Effector CD8-positive, alpha-beta T cell (primary cell): Measurements from ENCODE around the gene MKRN2OS.

ENCODE experiments used
- DNase-seq: peaks from one replicate; lab custom pipeline; 2025; lab: John Stamatoyannopoulos, UW

The MKRN2OS gene

DNA sequence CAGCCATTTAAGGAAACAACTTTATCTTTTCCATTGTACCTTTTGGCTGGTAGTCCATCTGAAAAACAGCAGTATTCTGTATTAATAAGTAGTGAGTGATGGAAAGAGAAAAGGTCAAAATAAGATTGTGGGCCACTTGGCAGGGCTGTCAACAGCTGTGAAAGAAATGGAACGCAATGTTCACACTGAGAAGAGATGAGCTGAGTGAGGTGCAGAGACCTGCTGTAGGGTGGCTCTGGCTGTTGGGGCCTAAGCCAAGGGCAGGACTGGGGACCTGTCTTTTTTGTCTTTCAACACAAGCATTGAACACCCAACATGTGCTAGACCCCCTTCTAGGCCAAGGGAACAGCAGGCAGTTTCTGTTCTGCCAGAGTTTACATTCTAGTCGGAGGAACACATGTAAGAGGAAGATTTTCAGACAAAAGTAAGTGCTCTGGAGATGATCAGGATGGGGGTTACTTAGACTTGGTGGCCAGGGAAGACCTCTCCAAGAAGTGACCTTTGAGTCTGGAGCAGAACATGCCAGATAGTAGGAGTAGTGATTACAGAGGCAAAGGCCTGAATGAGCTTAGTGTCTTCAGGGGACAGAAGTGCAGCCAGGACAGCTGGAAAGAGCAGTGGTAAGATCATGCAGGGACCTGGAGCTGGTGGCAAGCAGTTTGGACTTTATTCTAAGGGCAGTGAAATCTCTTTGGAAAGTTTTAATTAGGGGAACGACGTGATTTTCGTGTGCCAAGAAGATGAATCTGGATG is 31.4 kb downstream of the MKRN2OS start:
- DNase-seq = no peak

DNA sequence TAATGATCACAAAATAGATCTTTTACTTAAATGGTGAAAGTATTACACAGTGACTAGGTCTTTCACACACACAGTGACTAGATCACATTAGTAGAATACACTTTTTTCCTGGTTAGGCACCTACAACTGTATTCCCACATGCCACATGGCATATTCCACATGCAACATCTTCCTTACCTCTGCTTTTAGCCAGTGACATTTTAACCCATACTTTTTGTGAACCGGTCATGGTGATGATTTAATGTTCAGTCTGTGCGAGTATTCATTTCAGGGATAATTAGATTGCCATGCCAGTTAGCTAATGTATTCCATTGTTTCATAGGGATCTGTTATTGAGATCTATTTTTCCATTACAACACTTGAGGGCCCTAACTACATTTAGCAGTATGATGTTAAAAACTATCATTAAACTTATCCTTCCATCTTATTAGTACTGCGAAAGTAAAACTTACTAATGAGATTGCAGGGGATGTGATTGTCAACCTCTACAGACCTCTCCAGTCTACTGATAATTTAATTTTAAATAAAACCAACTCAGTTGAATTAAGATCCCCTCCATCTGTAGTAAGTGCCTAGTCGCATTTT is 32.7 kb downstream of the MKRN2OS start:
- no peak for DNase-seq

DNA sequence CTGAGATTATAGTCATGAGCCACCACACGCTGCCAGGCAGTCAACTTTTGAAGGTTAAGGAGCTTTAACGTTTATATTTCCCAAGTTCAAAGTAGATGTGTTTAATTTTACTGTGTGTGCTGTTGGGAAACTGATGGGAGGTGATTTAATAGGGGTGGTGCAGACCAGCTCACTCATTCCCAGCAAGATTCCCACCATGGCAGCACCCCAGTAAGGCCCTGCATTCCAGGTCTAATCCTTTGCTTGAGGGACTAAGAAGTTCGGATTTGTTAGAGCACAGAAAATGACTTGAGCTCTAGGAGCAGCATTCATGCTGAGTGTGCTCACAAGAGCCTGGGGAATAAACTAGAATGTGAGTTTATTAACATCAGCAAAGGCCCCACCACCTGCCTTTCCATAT is 35.8 kb downstream of the MKRN2OS start:
- no peak for DNase-seq

DNA sequence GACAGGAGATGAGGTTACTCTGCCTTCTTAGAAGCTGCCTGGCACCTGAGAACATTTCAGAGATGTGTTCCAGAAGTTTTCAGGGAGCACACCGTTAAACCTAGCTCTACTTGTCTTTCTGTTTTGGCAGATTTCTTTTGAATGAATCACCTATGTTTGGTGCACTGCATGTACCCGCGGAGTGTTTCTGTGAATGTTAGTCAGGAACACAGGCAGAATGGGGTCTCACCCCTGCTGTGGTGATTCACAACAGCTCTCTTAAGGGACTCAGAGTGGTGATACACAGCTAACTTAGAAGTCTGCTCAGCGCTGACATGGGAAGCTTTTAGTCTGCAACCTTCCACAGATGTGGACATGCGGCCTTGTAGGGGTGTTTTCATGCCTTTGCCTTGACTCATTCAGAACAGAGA is 37.0 kb downstream of the MKRN2OS start:
- DNase-seq = no peak

DNA sequence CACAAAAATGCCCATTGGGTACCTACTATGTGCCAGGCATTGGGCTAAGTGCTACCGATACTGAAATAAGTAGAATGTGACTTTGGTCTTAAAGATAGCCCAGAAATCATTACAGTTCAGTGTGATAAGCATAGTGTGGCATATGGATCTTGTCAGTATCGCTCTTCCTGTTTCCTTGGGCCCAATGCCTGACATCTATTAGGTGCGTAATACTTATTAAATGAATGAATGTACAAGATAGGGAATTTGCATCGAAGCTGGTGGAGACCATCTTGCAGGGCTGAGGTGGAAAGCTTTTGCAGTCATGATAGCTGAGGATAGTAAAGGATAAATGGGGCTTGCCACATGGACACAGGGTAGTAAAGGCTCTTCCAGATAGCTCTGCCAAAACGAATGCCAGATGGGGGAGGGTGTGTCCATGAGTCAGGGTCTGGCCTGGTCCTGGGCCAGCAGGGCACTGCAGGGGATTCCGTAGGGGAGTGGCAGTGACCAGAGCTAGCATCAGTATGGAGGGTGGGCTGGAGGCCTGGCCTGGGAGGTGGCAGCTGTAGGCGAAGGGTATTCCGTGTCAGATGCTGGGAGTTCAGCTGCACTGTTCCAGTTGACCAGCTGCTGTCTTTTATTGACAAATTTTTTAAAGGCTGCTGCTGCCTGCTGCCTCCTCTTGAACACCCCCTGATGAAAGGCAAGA is 37.6 kb downstream of the MKRN2OS start:
- DNase-seq = no peak

DNA sequence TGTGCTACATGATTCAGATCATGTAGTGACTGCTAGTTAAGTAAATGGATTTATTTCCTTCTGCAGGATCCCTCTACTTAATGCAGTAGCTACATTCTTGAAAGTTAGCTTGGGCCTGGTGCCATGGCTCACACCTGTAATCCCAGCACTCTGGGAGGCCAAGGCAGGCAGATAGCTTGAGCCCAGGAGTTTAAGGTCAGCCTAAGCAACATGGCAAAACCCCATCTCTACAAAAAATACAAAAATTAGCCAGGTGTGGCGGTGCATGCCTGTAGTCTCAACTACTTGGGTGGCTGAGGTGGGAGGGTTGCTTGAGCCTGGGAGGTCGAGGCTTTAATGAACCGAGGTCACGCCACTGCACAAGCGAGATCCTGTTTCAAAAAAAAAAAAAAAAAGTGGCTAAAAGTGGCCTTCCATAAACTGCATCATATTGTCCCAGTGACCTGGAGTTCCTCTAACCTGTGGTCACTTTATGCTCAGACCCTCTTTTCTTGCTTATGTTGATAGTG is 39.0 kb downstream of the MKRN2OS start:
- no peak for DNase-seq

DNA sequence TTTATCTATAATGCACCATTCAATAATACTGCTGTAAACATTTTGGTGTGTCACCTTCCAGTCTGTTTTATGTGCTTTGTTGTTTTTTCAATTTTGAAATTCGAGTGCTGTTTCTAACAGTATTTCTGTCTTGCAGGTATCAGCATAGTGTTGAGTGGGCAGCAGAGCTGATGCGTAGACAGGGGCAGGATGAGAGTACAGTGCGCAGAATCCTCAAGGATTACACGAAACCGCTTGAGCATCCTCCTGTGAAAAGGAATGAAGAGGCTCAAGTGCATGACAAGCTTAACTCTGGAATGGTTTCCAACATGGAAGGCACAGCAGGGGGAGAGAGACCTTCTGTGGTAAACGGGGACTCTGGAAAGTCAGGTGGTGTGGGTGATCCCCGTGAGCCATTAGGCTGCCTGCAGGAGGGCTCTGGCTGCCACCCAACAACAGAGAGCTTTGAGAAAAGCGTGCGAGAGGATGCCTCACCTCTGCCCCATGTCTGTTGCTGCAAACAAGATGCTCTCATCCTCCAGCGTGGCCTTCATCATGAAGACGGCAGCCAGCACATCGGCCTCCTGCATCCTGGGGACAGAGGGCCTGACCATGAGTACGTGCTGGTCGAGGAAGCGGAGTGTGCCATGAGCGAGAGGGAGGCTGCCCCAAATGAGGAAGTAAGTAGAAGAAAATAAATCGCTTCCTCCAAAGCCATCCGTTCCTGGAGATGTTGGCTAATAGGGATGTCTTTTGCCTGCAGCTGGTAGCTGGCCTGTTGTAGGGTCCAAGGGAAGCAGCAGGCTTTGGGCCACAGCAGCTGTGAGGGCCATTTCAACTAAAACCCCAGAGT is 42.0 kb downstream of the MKRN2OS start:
- DNase-seq = no peak

DNA sequence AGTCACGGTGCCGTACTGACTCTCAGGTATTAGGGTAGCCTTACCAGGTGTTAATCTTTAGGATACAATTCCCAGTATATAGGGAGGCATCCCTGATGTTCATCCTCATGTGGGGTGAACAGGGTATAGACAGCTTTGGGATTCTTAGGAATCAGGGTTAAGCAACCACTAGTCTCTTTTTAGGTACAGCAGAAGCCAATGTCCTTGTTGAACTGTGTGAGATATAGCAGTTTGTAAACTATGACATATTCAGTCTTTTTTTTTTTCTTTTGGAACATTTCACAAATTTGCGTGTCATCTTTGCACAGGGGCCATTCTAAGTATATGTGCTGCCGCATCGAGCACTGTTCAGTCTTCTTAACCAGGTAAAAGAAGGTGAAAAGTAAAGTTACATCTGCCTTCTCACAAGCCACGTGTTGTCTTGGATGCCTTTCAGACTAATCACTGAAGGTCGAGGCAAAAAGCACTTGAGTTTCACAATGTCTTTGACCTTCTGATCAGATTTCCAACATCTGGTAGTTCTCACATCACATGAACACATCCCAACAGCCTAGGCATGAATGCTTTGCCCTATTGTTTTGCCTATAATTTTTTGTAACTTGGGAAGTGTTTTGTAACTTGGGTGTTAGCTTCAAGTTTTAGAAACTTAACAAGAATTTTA is 43.8 kb downstream of the MKRN2OS start:
- no peak for DNase-seq

DNA sequence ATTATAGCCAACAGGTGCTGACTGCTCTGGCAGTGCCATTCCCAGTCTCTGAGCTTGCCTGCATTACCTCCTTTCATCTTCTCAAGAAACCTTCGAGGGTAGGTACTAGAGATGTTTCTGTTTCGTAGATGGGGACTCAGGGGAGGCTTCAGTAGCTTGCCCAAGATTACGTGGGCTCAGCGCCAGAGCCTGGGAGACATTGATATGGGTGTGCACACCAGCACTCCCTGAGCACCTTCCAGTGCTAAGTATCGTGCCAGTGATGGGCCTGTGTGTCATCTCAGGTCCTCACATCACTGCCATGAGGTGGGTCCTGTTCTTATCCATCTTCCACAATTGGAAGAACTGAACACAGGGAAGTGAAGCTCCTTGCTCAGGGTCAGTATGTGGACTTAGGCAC is 45.8 kb downstream of the MKRN2OS start:
- DNase-seq = no peak

DNA sequence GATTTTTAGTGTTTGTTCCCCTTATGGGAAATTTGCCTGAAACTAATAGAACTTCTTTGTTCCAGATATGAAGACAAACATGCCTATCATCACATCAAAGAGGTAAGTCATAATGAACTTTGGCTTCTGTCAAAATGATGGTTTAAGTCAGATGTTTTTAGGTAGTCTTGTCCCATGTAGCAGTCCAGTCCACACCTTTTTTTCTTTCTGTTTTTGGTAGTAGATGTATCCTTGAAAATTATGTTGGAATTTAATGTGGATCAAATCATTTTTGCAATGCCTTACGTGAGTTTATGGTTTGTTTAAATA is 48.9 kb downstream of the MKRN2OS start:
- DNase-seq = no peak

DNA sequence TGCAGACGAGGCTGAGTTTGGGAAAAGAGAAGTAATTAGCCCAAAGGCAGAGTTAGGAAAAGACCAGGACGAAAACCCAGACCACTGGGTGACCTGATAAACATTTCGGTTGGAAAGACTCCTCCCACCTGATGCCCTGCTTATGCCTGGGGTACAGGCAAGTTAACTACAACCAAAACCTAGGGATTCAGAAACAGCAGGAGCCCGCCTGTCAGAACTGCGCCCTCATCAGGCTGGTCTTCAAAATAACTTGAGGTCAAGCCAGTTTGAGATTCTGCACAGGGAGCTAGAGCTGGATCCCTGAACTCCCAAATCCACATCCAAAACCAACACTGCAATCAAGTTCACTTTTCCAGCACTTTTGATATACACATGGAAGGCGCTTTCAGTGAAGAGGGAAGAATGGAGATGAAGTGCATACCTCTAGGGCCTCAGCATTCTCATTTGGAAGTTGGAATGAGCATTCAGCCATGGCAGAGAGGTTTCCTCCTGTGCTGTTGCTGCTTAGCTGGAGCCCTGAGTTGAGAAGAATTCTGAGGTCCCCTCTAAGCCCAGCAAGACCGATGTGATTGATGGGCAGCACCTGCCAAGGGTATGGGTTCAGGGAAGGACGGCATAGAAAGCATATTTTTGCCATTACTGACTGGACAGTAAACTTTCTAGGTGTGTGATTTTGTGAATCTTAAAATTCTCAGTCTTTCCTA is 49.4 kb downstream of the MKRN2OS start:
- no peak for DNase-seq

DNA sequence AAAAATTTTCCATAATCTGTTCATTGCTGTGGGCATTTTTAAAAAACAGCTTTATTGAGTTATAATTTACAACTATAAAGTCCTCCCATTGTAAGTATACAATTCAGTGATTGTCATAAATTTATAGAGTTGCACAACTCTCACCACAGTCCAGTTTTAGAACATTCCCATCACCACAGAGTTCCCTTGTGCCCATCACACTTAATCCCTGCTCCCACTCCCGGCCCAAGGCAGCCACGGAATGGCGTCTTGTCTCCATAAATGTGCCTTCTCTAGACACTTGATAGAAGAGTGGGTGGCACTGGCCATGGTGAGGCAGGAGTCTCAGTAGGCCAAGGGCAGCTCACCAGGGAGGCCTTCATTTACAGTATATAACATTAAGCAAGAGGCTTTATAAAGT is 54.8 kb downstream of the MKRN2OS start:
- no peak for DNase-seq

DNA sequence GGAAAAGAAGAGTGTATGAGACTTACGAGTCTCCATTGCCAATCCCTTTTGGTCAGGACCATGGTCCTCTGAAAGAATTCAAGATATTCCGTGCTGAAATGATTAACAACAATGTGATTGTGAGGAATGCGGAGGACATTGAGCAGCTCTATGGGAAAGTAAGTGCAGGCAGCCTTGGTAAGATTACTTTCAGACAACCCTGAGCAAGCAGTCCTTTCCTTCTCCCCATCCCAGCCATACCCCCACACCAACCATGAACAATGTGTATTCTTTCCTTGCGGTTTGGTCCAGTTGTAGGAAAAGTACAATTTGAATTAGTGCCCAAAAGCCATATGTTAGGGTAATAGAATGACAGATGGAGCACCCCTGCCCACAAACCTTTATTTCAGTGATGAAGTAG is 55.5 kb downstream of the MKRN2OS start:
- no peak for DNase-seq
